HG03520 (cell line): ENCODE results near the gene LCE2D.
"Not testable (repeated sequence)": the region's sequence is repeated elsewhere in the genome, so short reads cannot be mapped to it uniquely, and the experiment has no call there.

Source experiments
- ATAC-seq: cut with Tn5 transposase; IDR thresholded peaks from one replicate; pipeline ENCODE4 v1.9.1; 2021; ENCODE audit warnings: mild to moderate bottlenecking, moderate library complexity; ENCODE audit not compliant: unreplicated experiment

The LCE2D gene

GRCh38 chr1:152663098-152663497 lies at the start of gene LCE2D:
Gene LCE2D, plus strand, starts transcription at chr1:152663380. Its CDS starts 726 bp downstream, at chr1:152664106.
- no peak for ATAC-seq

- no peak for ATAC-seq
These were observed 49.7 kb upstream of the LCE2D start, which contains the start of gene LCE3B for GRCh38 chr1:152613511-152613910. Gene LCE3B, plus strand, starts transcription at chr1:152613811. Its CDS starts 0 bp downstream, at chr1:152613811.

- ATAC-seq = no peak
These were observed 41.2 kb upstream of the LCE2D start for GRCh38 chr1:152621993-152622392.

- ATAC-seq = no peak
These were observed 40.4 kb upstream of the LCE2D start, which contains the start of gene LCE3A for GRCh38 chr1:152622803-152623202. Gene LCE3A, minus strand, starts transcription at chr1:152623103. Its CDS starts 0 bp downstream, at chr1:152623103.

- ATAC-seq = no peak
These were observed 39.9 kb upstream of the LCE2D start for GRCh38 chr1:152623203-152623844.

GRCh38 chr1:152626744-152627143 lies 36.4 kb upstream of the LCE2D start:
- no peak for ATAC-seq

- no peak for ATAC-seq
These were observed 32.6 kb upstream of the LCE2D start for GRCh38 chr1:152630596-152630995.

GRCh38 chr1:152640351-152640750 lies 22.8 kb upstream of the LCE2D start:
- no peak for ATAC-seq

GRCh38 chr1:152643945-152644344 lies 19.2 kb upstream of the LCE2D start:
- no peak for ATAC-seq

- ATAC-seq = no peak
These were observed 18.0 kb upstream of the LCE2D start for GRCh38 chr1:152645146-152645545.

GRCh38 chr1:152646656-152647055 lies 16.5 kb upstream of the LCE2D start:
- ATAC-seq = no peak

- no peak for ATAC-seq
These were observed 9.1 kb upstream of the LCE2D start for GRCh38 chr1:152654110-152654509.

- no peak for ATAC-seq
These were observed 6.7 kb upstream of the LCE2D start for GRCh38 chr1:152656459-152656858.

- no peak for ATAC-seq
These were observed 5.5 kb upstream of the LCE2D start for GRCh38 chr1:152657677-152658076.

- ATAC-seq = no peak
These were observed 4.5 kb upstream of the LCE2D start for GRCh38 chr1:152658649-152659048.

- not testable (repeated sequence) for ATAC-seq
These were observed 3.0 kb downstream of the LCE2D start for GRCh38 chr1:152666171-152666570.

- ATAC-seq = no peak
These were observed 4.5 kb downstream of the LCE2D start for GRCh38 chr1:152667648-152668047.

- ATAC-seq = no peak
These were observed 9.8 kb downstream of the LCE2D start for GRCh38 chr1:152673016-152673415.

- ATAC-seq = not testable (repeated sequence)
These were observed 11.8 kb downstream of the LCE2D start, which contains the start of gene LCE2C for GRCh38 chr1:152674983-152675382. Gene LCE2C, plus strand, starts transcription at chr1:152675279. Its CDS starts 737 bp downstream, at chr1:152676016.

GRCh38 chr1:152679459-152679858 lies 16.3 kb downstream of the LCE2D start:
- ATAC-seq = no peak

GRCh38 chr1:152681616-152682015 lies 18.4 kb downstream of the LCE2D start:
- ATAC-seq = no peak

- no peak for ATAC-seq
These were observed 20.7 kb downstream of the LCE2D start for GRCh38 chr1:152683846-152684245.

- not testable (repeated sequence) for ATAC-seq
These were observed 22.6 kb downstream of the LCE2D start, which contains the start of gene LCE2B for GRCh38 chr1:152685823-152686222. Gene LCE2B, plus strand, starts transcription at chr1:152686123. Its CDS starts 721 bp downstream, at chr1:152686844.
